ENCODE measurements around the gene GAREM1.

- TF ChIP-seq, protein P1, sequence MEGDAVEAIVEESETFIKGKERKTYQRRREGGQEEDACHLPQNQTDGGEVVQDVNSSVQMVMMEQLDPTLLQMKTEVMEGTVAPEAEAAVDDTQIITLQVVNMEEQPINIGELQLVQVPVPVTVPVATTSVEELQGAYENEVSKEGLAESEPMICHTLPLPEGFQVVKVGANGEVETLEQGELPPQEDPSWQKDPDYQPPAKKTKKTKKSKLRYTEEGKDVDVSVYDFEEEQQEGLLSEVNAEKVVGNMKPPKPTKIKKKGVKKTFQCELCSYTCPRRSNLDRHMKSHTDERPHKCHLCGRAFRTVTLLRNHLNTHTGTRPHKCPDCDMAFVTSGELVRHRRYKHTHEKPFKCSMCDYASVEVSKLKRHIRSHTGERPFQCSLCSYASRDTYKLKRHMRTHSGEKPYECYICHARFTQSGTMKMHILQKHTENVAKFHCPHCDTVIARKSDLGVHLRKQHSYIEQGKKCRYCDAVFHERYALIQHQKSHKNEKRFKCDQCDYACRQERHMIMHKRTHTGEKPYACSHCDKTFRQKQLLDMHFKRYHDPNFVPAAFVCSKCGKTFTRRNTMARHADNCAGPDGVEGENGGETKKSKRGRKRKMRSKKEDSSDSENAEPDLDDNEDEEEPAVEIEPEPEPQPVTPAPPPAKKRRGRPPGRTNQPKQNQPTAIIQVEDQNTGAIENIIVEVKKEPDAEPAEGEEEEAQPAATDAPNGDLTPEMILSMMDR (IDR thresholded peaks at IDR 0.05): no peak
- no peak for TF ChIP-seq POLR2A (IDR thresholded peaks at IDR 0.05)
These were observed 171.2 kb downstream of the GAREM1 start for GRCh38 chr18:32299484-32299883.
